Hepatocyte (in vitro differentiated cells): ENCODE results near the gene PCBD2.

Source experiments
- CTCF ChIP-seq: fragments of 200-600 bp; sonication (generic); IDR thresholded peaks from 2 replicates; pipeline ENCODE4 v1.5.1; 2016; ENCODE audit warnings: antibody characterized with exemption, mild to moderate bottlenecking; ENCODE audit not compliant: poor library complexity
- EZH2 ChIP-seq: fragments of 200-600 bp; sonication (generic); IDR thresholded peaks from 2 replicates; pipeline ENCODE4 v1.6.1; 2016; ENCODE audit warnings: antibody characterized with exemption, mild to moderate bottlenecking, borderline replicate concordance
- EZH2phosphoT487 ChIP-seq: fragments of 200-600 bp; sonication (generic); IDR thresholded peaks from one replicate; pipeline ENCODE4 v1.6.1; 2018; ENCODE audit warnings: antibody characterized with exemption, mild to moderate bottlenecking, low read depth, moderate library complexity; ENCODE audit not compliant: unreplicated experiment, severe bottlenecking

DNA sequence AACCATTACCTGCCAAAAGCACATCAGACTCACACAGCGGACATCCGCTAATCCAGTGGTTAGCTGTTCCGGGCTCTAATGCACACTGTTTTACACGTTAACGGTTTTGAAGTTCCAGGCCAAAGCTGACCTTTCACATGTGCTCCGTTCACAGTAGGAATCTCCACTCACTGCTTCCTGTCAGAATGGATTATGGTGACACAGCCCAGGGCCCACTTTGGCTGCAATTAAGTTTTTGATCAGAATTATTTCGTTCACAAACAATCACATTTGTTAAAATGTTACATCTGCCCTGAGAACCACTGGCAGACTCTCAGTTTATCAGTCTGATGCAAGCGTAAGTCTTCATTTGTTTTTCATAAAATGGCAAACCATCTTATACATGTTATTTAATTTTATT lies 32.6 kb downstream of the PCBD2 start:
- TF ChIP-seq EZH2 (no peak), CTCF (no peak), EZH2phosphoT487 (no peak)
